ENCODE results near the gene NKAIN1. TPM values are rescaled to one million over a fixed set of nuclear protein-coding genes. Genes with fewer than 3 reads are reported as not detected.

The NKAIN1 gene
- total and polyA plus RNA-seq, 8 donors = 0.08 TPM; not detected in 7

GRCh38 chr1:31145648-31146047 is 94.0 kb downstream of the NKAIN1 start:
- H3K4me1 ChIP-seq = no peaks in the 10 kb centered on the region
- no peak overlapping the region for H3K27ac ChIP-seq
- H3K9me3 ChIP-seq = no peaks in the 10 kb centered on the region
- H3K4me3 ChIP-seq = no peak overlapping the region
- no peaks in the 10 kb centered on the region for H3K27me3 ChIP-seq
- 12 to 34% (median 25%) methylated on average over 3 of the region's 3 CpGs for WGBS, 5 donors
- intact Hi-C loops (cut with DNase I; ENCODE audit: low total_unique reads) = no loop called here
- H3K36me3 ChIP-seq = no peaks in the 10 kb centered on the region
- no peak for DNase-seq
- TF ChIP-seq POLR2AphosphoS5 (IDR thresholded peaks at IDR 0.05) (no peak), EP300 (IDR thresholded peaks at IDR 0.05) (no peak), POLR2A (IDR thresholded peaks at IDR 0.05) (no peak)
- TF ChIP-seq, protein P1, sequence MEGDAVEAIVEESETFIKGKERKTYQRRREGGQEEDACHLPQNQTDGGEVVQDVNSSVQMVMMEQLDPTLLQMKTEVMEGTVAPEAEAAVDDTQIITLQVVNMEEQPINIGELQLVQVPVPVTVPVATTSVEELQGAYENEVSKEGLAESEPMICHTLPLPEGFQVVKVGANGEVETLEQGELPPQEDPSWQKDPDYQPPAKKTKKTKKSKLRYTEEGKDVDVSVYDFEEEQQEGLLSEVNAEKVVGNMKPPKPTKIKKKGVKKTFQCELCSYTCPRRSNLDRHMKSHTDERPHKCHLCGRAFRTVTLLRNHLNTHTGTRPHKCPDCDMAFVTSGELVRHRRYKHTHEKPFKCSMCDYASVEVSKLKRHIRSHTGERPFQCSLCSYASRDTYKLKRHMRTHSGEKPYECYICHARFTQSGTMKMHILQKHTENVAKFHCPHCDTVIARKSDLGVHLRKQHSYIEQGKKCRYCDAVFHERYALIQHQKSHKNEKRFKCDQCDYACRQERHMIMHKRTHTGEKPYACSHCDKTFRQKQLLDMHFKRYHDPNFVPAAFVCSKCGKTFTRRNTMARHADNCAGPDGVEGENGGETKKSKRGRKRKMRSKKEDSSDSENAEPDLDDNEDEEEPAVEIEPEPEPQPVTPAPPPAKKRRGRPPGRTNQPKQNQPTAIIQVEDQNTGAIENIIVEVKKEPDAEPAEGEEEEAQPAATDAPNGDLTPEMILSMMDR (IDR thresholded peaks at IDR 0.05) = no peak

GRCh38 chr1:31144442-31144841 is 95.2 kb downstream of the NKAIN1 start:
- Histone ChIP-seq H3K4me3 (no peak overlapping the region), H3K36me3 (no peaks in the 10 kb centered on the region), H3K27me3 (no peaks in the 10 kb centered on the region), H3K4me1 (no peaks in the 10 kb centered on the region), H3K9me3 (no peaks in the 10 kb centered on the region), H3K27ac (no peak overlapping the region)
- WGBS, 5 donors = 79 to 85% (median 84%) methylated on average over 8 of the region's 8 CpGs
- intact Hi-C loops (cut with DNase I; ENCODE audit: low total_unique reads) = no loop called here
- no peak for TF ChIP-seq POLR2A (IDR thresholded peaks at IDR 0.05)
- no peak for TF ChIP-seq EP300 (IDR thresholded peaks at IDR 0.05)
- TF ChIP-seq, protein P1 (IDR thresholded peaks at IDR 0.05) = no peak
- no peak for TF ChIP-seq POLR2AphosphoS5 (IDR thresholded peaks at IDR 0.05)
- DNase-seq = no peak

DNA sequence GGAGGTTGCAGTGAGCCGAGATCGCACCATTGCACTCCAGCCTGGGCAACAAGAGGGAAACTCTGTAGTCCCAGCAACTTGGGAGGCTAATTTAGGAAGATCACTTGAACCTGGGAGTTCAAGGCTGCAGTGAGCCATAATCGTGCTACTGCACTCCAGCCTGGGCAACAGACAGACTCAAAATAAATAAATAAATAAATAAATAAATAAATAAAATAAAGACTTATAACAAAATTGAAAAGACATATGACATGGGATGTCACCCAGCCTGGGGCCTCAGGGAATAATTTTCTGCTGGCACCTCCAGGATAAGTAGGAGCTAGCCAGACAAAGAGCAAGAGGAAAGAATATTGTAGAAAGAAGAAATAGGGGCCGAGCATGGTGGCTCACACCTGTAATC is 96.2 kb downstream of the NKAIN1 start:
- 84 to 96% (median 96%) methylated on average over 4 of the region's 4 CpGs for WGBS, 5 donors
- Histone ChIP-seq H3K27ac (no peak overlapping the region), H3K27me3 (no peaks in the 10 kb centered on the region), H3K4me3 (no peak overlapping the region), H3K36me3 (no peaks in the 10 kb centered on the region), H3K9me3 (no peaks in the 10 kb centered on the region), H3K4me1 (no peaks in the 10 kb centered on the region)
- TF ChIP-seq POLR2A (IDR thresholded peaks at IDR 0.05) = no peak
- no peak for TF ChIP-seq POLR2AphosphoS5 (IDR thresholded peaks at IDR 0.05)
- TF ChIP-seq, protein P1 (IDR thresholded peaks at IDR 0.05) = no peak
- TF ChIP-seq EP300 (IDR thresholded peaks at IDR 0.05) = no peak
- intact Hi-C loops (cut with DNase I; ENCODE audit: low total_unique reads) = no loop called here
- no peak for DNase-seq

- WGBS, 5 donors = 92 to 97% (median 94%) methylated on average over 4 of the region's 4 CpGs
These were observed 97.3 kb downstream of the NKAIN1 start for GRCh38 chr1:31142406-31142805.

More at GRCh38 chr1:31142406-31142805, 97.3 kb downstream of the NKAIN1 start:
- H3K4me1 ChIP-seq = no peaks in the 10 kb centered on the region
- no peak overlapping the region for H3K4me3 ChIP-seq
- intact Hi-C loops (cut with DNase I; ENCODE audit: low total_unique reads) = no loop called here
- H3K27me3 ChIP-seq = no peaks in the 10 kb centered on the region
- DNase-seq = no peak
- H3K27ac ChIP-seq = no peak overlapping the region
- TF ChIP-seq POLR2A (IDR thresholded peaks at IDR 0.05) (no peak), EP300 (IDR thresholded peaks at IDR 0.05) (no peak), POLR2AphosphoS5 (IDR thresholded peaks at IDR 0.05) (no peak)
- TF ChIP-seq, protein P1 (IDR thresholded peaks at IDR 0.05) = no peak
- H3K36me3 ChIP-seq = no peaks in the 10 kb centered on the region
- no peaks in the 10 kb centered on the region for H3K9me3 ChIP-seq
